ENCODE data around the gene SPG7. TPM values are rescaled to one million over a fixed set of nuclear protein-coding genes. Genes with fewer than 3 reads are reported as not detected.

SPG7 gene
- total RNA-seq, 4 donors from 2014 or later, result 68.6 to 125 (median 74.8) TPM

DNA sequence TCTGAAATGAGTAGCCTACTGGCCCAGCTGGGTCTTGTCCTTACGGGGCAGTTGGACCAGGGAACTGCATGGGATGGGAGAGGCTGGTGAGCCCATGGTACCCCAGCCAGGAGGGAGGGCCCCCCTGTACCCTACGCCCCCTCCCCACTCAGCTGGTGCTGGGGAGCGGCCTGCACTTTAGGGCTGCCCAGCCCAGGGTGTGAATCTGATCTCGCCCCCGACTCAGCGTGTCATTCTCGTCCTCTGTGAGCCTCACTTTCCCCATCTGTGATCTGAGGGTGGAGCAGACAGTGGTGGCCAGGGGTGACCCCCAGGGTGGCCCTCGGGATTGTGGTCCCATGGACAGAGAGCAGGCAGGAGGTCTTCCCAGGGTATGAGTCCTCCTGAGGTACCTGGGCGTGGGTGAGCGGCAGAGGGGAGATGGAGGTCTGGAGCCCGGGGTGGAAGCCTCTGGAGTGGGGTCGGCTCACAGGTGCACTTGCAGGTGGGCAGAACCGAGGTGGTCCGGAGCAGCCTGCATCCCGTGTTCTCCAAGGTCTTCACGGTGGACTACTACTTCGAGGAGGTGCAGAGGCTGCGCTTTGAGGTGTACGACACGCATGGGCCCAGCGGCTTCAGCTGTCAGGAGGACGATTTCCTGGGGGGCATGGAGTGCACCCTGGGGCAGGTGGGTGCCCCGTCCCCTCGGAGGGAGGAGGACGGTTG lies 69.0 kb downstream of the SPG7 start:
- ATAC-seq (ENCODE audit: low FRiP score) (no peak), DNase-seq (ENCODE audit: low spot score) (no peak)
- TF ChIP-seq, protein P1, sequence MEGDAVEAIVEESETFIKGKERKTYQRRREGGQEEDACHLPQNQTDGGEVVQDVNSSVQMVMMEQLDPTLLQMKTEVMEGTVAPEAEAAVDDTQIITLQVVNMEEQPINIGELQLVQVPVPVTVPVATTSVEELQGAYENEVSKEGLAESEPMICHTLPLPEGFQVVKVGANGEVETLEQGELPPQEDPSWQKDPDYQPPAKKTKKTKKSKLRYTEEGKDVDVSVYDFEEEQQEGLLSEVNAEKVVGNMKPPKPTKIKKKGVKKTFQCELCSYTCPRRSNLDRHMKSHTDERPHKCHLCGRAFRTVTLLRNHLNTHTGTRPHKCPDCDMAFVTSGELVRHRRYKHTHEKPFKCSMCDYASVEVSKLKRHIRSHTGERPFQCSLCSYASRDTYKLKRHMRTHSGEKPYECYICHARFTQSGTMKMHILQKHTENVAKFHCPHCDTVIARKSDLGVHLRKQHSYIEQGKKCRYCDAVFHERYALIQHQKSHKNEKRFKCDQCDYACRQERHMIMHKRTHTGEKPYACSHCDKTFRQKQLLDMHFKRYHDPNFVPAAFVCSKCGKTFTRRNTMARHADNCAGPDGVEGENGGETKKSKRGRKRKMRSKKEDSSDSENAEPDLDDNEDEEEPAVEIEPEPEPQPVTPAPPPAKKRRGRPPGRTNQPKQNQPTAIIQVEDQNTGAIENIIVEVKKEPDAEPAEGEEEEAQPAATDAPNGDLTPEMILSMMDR (IDR thresholded peaks at IDR 0.05), result no peak

DNA sequence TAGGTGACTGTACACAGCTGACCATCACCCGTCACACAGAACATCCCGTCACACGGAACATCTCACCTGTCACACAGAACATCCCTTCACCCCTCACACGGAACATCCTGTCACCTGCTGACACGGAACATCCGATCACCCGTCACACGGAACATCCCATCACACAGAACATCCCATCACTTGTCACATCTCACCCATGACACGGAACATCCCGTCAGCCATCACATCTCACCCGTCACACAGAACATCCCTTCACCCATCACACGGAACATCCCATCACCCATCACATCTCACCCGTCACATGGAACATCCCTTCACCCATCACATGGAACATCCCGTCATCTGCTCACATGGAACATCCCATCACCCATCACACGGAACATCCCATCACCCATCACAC lies 71.1 kb downstream of the SPG7 start:
- ATAC-seq (ENCODE audit: low FRiP score), result no peak
- no peak for DNase-seq (ENCODE audit: low spot score)
- TF ChIP-seq, protein P1 (IDR thresholded peaks at IDR 0.05), result no peak

DNA sequence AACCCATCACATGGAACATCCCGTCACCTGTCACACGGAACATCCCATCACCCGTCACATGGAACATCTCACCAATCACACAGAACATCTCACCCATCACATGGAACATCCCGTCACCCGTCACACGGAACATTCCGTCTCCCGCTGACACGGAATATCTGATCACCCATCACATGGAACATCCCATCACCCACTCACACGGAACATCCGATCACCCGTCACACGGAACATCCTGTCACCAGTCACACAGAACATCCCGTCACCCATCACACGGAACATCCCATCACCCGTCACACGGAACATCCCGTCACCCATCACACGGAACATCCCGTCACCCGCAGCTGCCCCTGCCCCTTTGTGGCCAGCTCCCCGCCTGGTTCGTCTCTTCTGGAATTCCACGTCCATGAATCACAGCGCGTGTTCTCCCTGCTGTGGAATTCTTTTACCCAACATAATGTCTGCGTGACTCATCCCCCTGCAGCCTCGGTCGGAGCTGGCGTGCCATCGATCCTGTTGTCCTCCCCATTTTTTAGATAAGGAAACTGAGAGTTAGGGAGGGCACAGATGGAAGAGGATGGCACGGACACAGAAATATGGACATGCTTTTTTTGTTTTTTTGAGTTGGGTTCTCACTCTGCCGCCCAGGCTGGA lies 73.0 kb downstream of the SPG7 start:
- no peak for DNase-seq (ENCODE audit: low spot score)
- ATAC-seq (ENCODE audit: low FRiP score), result peak; percentile 83

DNA sequence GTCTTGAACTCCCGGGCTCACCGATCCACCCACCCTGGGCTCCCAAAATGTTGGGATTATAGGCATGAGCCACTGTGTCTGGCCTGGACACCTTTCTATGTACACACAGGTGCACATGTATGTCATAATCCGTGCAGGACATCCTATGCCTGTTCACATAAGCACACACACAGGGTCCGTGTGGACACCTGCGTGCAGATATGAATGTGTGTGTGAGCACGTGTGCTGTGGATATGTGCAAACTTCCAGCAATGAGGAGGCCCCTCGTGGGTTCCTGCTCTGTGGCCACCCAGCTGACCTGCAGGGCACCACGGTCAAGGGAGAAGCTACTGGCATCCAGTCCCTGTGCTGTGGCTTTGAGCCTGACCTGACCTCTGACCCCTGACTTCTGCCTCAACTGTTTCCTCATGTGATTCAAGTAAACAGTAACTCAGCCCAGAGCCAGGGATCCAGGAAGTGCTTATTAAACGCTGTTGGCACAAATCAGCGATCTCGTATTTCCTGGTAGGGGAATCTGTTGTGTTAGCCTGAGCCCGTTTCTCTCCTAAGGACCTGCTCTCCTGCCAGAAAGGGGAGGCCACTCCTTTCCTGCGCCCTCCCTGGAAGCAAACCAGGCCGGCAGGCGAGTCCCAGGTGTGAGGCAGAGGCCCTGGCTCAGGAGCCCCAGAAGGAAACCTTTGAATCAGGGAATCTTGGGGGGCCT lies 73.8 kb downstream of the SPG7 start:
- TF ChIP-seq, protein P1 (IDR thresholded peaks at IDR 0.05), result no peak
- ATAC-seq (ENCODE audit: low FRiP score) (peak; percentile 29), DNase-seq (ENCODE audit: low spot score) (no peak)

More for the DNA sequence above, 73.0 kb downstream of the SPG7 start:
- TF ChIP-seq, protein P1 (IDR thresholded peaks at IDR 0.05), result no peak

DNA sequence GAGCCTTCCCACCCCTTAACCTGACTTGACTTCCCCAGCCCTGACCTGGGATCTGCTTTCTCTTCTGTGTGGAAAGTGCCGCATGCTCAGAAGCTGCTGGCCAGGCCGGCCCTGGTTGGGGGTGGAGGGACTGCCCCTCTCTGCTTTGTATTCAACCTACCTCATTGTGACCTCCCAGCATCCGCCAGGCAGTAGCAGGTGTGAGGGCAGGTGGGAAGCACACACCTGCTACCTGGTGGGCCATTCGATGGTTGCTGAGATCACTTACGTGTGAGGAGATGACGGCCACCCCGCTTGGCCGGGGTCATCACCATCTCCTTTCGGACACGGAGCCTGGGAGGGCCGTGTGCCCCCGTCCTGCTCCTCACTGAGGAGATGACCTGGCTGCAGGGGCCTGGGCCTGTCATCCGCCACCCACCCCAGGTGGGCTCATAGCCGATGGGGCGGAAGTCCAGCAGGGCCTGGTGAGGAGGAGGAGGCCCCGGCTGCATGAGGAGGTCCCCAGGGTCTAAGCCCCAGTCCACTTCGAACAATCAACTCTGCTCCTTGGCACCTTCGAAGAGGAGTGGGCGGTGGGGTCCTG lies 74.5 kb downstream of the SPG7 start:
- DNase-seq (ENCODE audit: low spot score), result no peak
- TF ChIP-seq, protein P1 (IDR thresholded peaks at IDR 0.05), result no peak
- no peak for ATAC-seq (ENCODE audit: low FRiP score)

DNA sequence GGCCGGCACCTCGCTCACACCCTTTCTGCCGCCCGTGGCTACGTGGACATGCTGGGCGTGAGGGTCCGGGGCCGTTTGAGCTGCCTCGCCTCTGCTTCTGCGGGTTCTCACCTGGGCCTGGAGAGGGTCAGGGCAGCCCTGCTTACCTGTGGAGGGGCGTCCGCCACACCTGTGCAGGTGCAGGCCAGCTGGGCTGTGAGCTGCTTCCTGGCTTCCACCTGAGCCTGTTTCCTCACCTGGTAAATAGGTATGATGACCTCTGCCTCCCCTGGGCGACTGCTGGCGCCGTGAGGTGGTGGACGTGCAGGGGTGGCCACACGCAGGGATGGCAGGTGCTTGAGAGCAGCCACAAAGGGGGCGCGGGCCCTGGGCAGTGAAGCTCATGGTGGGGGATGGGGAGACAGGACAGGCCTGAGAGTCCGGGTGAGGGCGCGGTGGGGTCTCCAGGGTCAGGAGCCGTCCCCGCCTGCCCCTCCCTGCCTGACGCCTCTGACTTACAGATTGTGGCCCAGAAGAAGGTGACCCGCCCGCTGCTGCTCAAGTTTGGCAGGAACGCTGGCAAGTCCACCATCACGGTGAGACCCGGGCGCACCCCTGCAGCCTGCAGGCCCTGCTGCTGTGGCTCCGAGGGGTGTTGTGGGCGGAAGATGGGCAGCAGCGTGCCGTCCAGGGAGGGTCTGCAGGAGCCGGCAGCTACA lies 75.1 kb downstream of the SPG7 start:
- DNase-seq (ENCODE audit: low spot score), result no peak
- TF ChIP-seq, protein P1 (IDR thresholded peaks at IDR 0.05), result no peak
- no peak for ATAC-seq (ENCODE audit: low FRiP score)
